Endothelial cell of umbilical vein (primary cell): ENCODE results near the gene LHFPL4. TPM values are rescaled to one million over a fixed set of nuclear protein-coding genes. Genes with fewer than 3 reads are reported as not detected.

Experiments used
- BruUV-seq: library from RNA; stranded (reverse); fragments of 400-500 nt; replicated peaks from 2 replicates; lab custom pipeline; 2021; lab: Mats Ljungman, UMichigan
- CTCF ChIA-PET: fragments of 300-600, 350-600 bp; sonication (Branson Sonifier 250); formaldehyde crosslinking; loops from one replicate; lab custom pipeline; 2021; ENCODE audit warnings: antibody characterized with exemption, inconsistent platforms; lab: Charles Lee
- POLR2A ChIA-PET: fragments of 300-600, 350-600 bp; sonication (Branson Sonifier 250); formaldehyde crosslinking; loops from one replicate; lab custom pipeline; 2021; ENCODE audit warnings: antibody characterized with exemption, inconsistent platforms; lab: Charles Lee
- DNase-seq: peaks from one replicate; pipeline ENCODE4 v3.0.0-alpha.2; 2011; ENCODE audit warnings: low read depth, low spot score
- FAIRE-seq: peaks from 2 replicates; lab custom pipeline; 2011; peaks lifted over from hg19 to GRCh38; lab: Jason Lieb, UNC
- H2AFZ ChIP-seq: 2 replicates; pipeline ENCODE4 v1.6.0; 2012; ENCODE audit warnings: low read depth, low read length, control low read depth, inconsistent platforms
- H3K27ac ChIP-seq: 2 replicates; pipeline ENCODE4 v1.5.1; 2011; ENCODE audit warnings: low read depth, mild to moderate bottlenecking, control low read depth, low read length, moderate library complexity; ENCODE audit not compliant: insufficient read depth
- H3K27me3 ChIP-seq, 2 experiments: 2 replicates each; pipeline versions ENCODE4 v1.6.0 to v1.6.1; 2011; ENCODE audit warnings: low read length in 2 of 2, mixed read lengths in 1 of 2; ENCODE audit not compliant: control insufficient read depth in 2 of 2, insufficient read depth in 2 of 2
- H3K36me3 ChIP-seq, 2 experiments: 2 replicates in 1 of 2; 3 replicates in 1 of 2; pipeline ENCODE4 v1.5.1; 2011; ENCODE audit warnings: low read length in 2 of 2, mild to moderate bottlenecking in 1 of 2, moderate library complexity in 1 of 2; ENCODE audit not compliant: control insufficient read depth in 2 of 2, insufficient read depth in 2 of 2; ENCODE audit errors: extremely low read depth in 1 of 2
- H3K4me1 ChIP-seq: 3 replicates; pipeline ENCODE4 v1.5.1; 2011; ENCODE audit warnings: mild to moderate bottlenecking, low read length; ENCODE audit not compliant: control insufficient read depth, insufficient read depth; ENCODE audit errors: extremely low read depth
- H3K4me2 ChIP-seq: 2 replicates; pipeline ENCODE4 v1.6.1; 2011; ENCODE audit warnings: low read length, control low read depth, mixed read lengths; ENCODE audit not compliant: insufficient read depth
- H3K4me3 ChIP-seq, 3 experiments: fragments of 200-600 bp in 1 of 3; sonication (generic), shearing (Covaris generic) in 1 of 3; replicated peaks in 1 of 3; 2 replicates each; pipeline ENCODE4 v1.5.1; 2011 to 2016; ENCODE audit warnings: control low read depth in 3 of 3, low read length in 3 of 3, mild to moderate bottlenecking in 2 of 3, inconsistent platforms in 1 of 3, low read depth in 1 of 3, moderate library complexity in 1 of 3; ENCODE audit not compliant: insufficient read depth in 1 of 3
- H3K79me2 ChIP-seq: 2 replicates; pipeline ENCODE4 v1.6.0; 2012; ENCODE audit warnings: low read length, inconsistent platforms; ENCODE audit not compliant: control insufficient read depth, insufficient read depth
- H3K9ac ChIP-seq: replicated peaks from 2 replicates; pipeline ENCODE3; 2011; ENCODE audit warnings: low read length, control low read depth; ENCODE audit not compliant: insufficient read depth; ENCODE audit errors: extremely low read depth
- H3K9me1 ChIP-seq: replicated peaks from 3 replicates; pipeline ENCODE4 v1.6.0; 2011; ENCODE audit warnings: mild to moderate bottlenecking, low read length; ENCODE audit not compliant: control insufficient read depth, insufficient read depth; ENCODE audit errors: extremely low read depth
- H3K9me3 ChIP-seq: replicated peaks from 2 replicates; pipeline ENCODE4 v1.5.1; 2012; ENCODE audit warnings: low read length, inconsistent platforms; ENCODE audit not compliant: control insufficient read depth, insufficient read depth
- H4K20me1 ChIP-seq: replicated peaks from 2 replicates; pipeline ENCODE3; 2011; ENCODE audit warnings: mild to moderate bottlenecking, low read length; ENCODE audit not compliant: control insufficient read depth, insufficient read depth; ENCODE audit errors: extremely low read depth
- CTCF ChIP-seq, 2 donors: IDR thresholded peaks; 1 replicate in 1 of 2; 2 replicates in 1 of 2; pipeline ENCODE4 v1.5.1; 2011; ENCODE audit warnings: low read length in 2 of 2, mild to moderate bottlenecking in 2 of 2, moderate library complexity in 2 of 2, control low read depth in 1 of 2, inconsistent platforms in 1 of 2, low read depth in 1 of 2; ENCODE audit not compliant: insufficient read depth in 1 of 2; ENCODE audit errors: extremely low read depth in 1 of 2
- EZH2 ChIP-seq: IDR thresholded peaks from 2 replicates; pipeline ENCODE4 v1.6.1; 2012; ENCODE audit warnings: borderline replicate concordance, low read depth, mild to moderate bottlenecking, moderate library complexity, low read length, inconsistent platforms; ENCODE audit not compliant: severe bottlenecking
- FOS ChIP-seq: IDR thresholded peaks from 2 replicates; pipeline ENCODE4 v1.6.1; 2011; ENCODE audit warnings: mild to moderate bottlenecking, low read length, moderate library complexity, borderline replicate concordance; ENCODE audit not compliant: insufficient read depth
- GATA2 ChIP-seq: IDR thresholded peaks from 2 replicates; pipeline ENCODE4 v1.7.0; 2011; ENCODE audit warnings: low read depth, mild to moderate bottlenecking, moderate library complexity, mixed read lengths, low read length; ENCODE audit not compliant: insufficient read length, insufficient read depth
- JUN ChIP-seq: IDR thresholded peaks from 2 replicates; pipeline ENCODE4 v1.6.1; 2011; ENCODE audit warnings: borderline replicate concordance, low read depth; ENCODE audit not compliant: insufficient read length, insufficient read depth
- MAX ChIP-seq: IDR thresholded peaks from 2 replicates; pipeline ENCODE4 v1.6.1; 2011; ENCODE audit not compliant: insufficient read depth, insufficient read length
- MYC ChIP-seq: IDR thresholded peaks from one replicate; pipeline ENCODE4 v1.6.1; 2011; ENCODE audit warnings: mild to moderate bottlenecking, low read depth, low read length
- POLR2A ChIP-seq: IDR thresholded peaks from 2 replicates; pipeline ENCODE4 v1.6.1; 2012; ENCODE audit warnings: low read depth, mild to moderate bottlenecking, control low read depth, low read length
- POLR2AphosphoS5 ChIP-seq: IDR thresholded peaks from 2 replicates; pipeline ENCODE4 v1.6.1; 2012; ENCODE audit warnings: low read depth, mild to moderate bottlenecking, control low read depth, low read length, moderate library complexity; ENCODE audit not compliant: insufficient read depth
- dilution Hi-C: fragments of 300-500 bp; cut with MboI; formaldehyde crosslinking; loops from one replicate; pipeline ENCODE4 v1.15.0; 2019; ENCODE audit warnings: low sequenced_read_pairs; ENCODE audit not compliant: extremely low pct_ligation_motif_present
- intact Hi-C: fragments of 100-400 bp; cut with micrococcal nuclease; formaldehyde crosslinking; loops from one replicate; pipeline ENCODE4 v1.10.0; 2022
- polyA plus RNA-seq, 4 experiments: library from polyadenylated mRNA; depleted of rRNA in 3 of 4; stranded (reverse) in 3 of 4; unstranded in 1 of 4; fragments of >200 nt; gene quantifications; 2 replicates each; pipeline versions ENCODE4 v1.2.1 to v1.2.3, GENCODE V29; 2011 to 2012; ENCODE audit warnings: missing spikeins in 1 of 4
- total RNA-seq: library from RNA; stranded (reverse); gene quantifications from 2 replicates; pipeline ENCODE4 v1.2.3, GENCODE V29; 2021

Gene LHFPL4
- total and polyA plus RNA-seq, 2 donors (not counting 3 experiments of a cell fraction or from before 2014, with no cell fraction given) = not detected

DNA sequence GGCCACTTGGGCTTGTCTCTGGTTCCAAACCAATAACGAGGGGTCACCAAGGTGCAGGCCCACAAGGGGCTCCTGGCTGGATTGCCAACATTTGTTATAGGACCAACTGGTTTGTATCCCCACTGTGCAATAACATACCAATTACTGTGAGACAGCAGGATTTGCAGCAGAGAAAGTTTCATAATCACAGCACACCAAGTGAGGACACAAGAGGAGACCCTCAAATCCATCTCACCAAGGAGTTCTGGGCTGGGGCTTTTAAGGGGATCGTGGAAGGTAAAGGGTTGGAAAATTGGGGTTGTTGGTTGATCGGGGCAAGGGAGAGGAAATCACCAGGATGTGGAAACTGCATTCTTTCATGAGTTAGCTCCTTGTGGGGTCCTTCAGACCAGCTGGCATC, 29.7 kb upstream of the LHFPL4 start:
- ChIA-PET POLR2A (no interaction called here), CTCF (no interaction called here)
- intact Hi-C loops (no loop called here), dilution Hi-C loops (no loop called here)
- H3K27me3 ChIP-seq = no peaks in the 10 kb centered on the region
- TF ChIP-seq FOS = no peak
- no peak for TF ChIP-seq POLR2AphosphoS5
- TF ChIP-seq MYC = no peak
- TF ChIP-seq POLR2A = no peak
- no peak for TF ChIP-seq MAX
- TF ChIP-seq GATA2 = no peak
- TF ChIP-seq EZH2 = no peak
- TF ChIP-seq JUN = no peak
- no peak for TF ChIP-seq CTCF (IDR thresholded peaks at IDR 0.05; ENCODE audit: extremely low read depth in 1 of 2, insufficient read depth in 1 of 2, low read depth in 1 of 2, low read length in 2 of 2)
- DNase-seq (no peak), FAIRE-seq (no peak)
- no peaks in the 10 kb centered on the region for H3K9me1 ChIP-seq
- H3K9me3 ChIP-seq = no peaks in the 10 kb centered on the region
- H3K4me1 ChIP-seq = no peaks in the 10 kb centered on the region
- H3K36me3 ChIP-seq = no peaks in the 10 kb centered on the region
- no peaks in the 10 kb centered on the region for H4K20me1 ChIP-seq
- H3K4me2 ChIP-seq = no peak overlapping the region
- H3K4me3 ChIP-seq = no peak overlapping the region
- no peaks in the 10 kb centered on the region for H3K79me2 ChIP-seq
- no peak overlapping the region for H2AFZ ChIP-seq
- BruUV-seq = no TSS peak
- H3K27ac ChIP-seq = no peak overlapping the region
- no peak overlapping the region for H3K9ac ChIP-seq
